Kidney tubule cell (primary cell): ENCODE measurements around the gene MYCN.
A peak's percentile ranks its signal among the peaks of the same experiment; 100 is the strongest.
"Not testable (repeated sequence)": the region's sequence is repeated elsewhere in the genome, so short reads cannot be mapped to it uniquely, and the experiment has no call there.

Experiments used
- DNase-seq: peaks from one replicate; pipeline ENCODE4 v3.0.0-alpha.2; 2018; ENCODE audit warnings: low spot score

MYCN gene

DNA sequence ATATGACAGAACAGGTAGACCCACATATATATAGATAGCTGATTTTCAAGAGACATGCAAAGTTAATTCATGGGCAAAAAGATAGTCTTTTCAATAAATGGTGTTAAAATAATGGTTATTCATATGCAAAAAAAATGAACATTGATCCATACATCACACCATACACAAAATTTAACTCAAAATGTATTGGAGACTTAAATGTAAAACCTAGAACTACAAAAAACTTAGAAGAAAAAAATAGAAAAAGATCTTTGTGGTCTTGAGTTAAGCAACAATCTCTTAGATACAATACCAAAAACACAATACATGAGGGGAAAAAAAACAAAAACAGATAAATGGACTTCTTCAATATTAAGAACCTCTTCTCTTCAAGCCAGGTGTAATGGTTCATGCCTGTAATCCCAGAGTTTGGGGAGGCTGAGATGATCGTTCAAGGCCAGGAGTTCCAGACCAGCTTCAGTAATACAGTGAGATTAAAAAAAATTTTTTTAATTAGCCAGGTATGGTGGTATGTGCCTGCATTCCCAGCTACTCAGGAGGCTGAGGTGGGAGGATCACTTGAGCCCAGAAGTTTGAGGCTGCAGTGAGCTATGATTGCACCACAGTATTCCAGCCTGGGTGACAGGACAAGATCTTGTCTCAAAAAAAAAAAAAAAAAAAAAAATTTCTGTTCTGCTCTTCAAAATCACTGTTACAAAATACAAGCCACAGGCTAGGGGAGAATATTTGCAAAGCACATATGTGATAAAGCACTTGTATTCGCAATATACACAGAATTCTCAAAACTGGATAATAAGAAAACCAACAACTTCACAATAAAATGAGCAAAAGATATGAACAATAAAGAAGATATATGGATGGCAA lies 32.7 kb upstream of the MYCN start:
- DNase-seq, result no peak

DNA sequence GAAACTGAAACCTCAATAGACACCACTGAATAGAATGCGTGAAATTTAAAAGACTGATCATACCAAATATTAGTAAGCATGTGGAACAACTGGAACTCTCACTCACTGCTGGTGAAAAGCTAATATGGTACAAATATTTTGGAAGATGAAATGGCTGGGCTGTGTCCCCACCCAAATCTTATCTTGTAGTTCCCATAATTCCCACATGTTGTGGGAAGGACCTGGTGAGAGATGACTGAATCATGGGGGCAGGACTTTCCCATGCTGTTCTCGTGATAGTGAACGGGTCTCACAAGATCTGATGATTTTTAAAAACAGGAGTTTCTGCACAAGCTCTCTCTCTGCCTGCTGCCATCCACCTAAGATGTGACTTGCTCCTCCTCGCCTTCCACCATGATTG lies 32.0 kb upstream of the MYCN start:
- DNase-seq, result no peak

DNA sequence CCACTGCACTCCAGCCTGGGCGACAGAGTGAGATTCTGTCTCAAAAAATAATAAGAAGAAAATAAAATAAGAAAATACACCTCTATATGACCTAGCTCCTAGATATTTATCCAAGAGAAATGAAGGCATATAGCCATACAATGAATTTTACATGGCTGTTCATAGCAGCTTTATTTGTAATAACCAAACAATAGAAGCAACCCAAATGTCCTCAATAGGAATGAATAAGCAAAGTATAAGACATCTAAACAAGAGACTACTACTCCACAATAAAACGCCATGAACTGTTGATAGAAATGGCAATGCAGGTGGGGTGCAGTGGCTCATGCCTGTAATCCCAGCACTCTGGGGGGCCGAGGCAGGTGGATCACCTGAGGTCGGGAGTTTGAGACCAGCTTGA lies 31.2 kb upstream of the MYCN start:
- no peak for DNase-seq

DNA sequence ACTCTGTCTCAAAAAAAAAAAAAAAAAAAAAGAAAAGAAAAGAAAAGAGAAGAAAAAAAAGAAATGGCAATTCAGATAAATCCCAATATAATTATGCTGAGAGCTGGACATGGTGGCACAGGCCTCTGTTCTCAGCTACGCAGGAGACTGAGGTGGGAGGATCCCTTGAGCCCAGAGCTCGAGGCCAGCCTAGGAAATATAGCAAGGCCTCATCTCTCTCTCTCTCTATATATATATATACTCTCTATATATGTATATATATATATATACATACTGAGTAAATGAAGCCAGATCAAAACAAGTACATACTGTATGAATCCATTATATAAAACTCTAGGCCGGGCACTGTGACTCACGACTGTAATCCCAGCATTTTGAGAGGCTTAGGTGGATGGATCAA lies 30.6 kb upstream of the MYCN start:
- DNase-seq, result no peak

DNA sequence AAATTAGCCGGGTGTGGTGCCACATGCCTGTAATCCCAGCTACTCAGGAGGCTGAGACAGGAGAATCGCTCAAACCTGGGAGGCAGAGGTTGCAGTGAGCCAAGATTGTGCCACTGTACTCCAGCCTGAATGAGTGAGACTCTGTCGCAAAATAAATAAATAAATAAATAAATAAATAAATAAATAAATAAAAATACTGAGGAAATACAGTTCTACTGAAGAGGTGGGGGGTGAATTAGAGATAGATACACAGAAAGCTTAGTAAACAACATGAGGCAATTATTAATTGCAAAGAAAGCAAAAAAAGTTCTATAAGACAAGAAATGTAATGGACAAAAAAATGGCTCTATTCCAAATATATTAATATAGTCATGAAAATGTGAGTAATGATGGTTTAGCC lies 29.1 kb upstream of the MYCN start:
- not testable (repeated sequence) for DNase-seq

DNA sequence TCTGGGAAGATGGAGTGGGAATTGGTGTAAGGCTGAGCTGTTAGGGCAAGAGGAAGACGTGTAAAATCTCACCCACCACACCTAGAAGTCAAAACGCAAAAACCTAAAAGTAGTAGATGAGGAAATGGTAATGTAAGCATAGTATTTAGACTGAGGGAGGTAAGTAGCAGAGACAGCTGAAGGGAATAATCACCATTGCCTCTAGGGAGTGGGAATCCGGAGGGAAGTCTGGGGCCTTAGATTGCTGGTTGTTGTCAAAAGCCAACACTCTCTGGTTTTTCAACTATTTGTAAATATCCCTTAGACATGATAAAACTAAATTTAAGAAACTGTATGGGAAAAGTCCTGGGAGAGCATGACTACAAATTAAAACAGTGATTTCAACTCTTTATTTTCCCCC lies 28.7 kb upstream of the MYCN start:
- DNase-seq, result no peak

DNA sequence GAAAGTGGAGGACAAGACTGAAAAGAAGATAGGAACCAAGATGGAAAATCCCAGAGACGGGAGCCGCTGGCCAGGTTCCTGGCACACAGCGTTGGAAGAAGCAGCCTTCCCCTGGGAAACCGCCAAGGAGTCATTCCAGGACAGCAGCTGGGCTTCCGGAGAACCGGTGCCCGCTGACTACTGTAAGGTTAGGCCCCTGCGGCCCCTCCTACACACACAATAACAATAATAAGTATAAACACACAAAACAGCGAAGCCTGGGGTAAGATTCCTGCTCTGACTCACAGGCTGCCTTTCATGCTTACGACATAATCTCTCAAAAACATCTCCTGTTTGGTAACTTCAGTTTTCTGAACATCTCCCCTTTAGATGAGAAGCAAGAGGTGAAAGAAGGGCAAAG lies 28.1 kb upstream of the MYCN start:
- peak; percentile 54 for DNase-seq

DNA sequence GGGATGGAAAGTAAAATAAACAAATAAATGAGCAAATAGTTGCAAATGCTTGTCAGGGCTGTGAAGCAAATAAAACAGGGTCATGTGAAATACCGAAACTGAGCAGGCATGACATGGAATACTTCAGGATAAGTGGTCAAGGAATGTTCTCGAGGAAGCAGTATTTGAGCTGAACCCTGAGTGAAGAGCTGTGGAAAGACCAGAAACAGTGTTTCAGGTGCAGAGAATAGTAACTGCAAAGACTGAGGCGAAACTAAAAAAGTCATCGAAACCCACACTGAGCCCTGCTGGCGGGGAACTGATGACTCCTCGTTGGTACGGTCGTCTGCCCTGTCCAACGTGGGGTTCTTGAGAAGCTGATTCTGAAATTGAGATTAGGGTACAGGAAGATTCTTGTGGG lies 27.2 kb upstream of the MYCN start:
- peak; percentile 12 for DNase-seq

DNA sequence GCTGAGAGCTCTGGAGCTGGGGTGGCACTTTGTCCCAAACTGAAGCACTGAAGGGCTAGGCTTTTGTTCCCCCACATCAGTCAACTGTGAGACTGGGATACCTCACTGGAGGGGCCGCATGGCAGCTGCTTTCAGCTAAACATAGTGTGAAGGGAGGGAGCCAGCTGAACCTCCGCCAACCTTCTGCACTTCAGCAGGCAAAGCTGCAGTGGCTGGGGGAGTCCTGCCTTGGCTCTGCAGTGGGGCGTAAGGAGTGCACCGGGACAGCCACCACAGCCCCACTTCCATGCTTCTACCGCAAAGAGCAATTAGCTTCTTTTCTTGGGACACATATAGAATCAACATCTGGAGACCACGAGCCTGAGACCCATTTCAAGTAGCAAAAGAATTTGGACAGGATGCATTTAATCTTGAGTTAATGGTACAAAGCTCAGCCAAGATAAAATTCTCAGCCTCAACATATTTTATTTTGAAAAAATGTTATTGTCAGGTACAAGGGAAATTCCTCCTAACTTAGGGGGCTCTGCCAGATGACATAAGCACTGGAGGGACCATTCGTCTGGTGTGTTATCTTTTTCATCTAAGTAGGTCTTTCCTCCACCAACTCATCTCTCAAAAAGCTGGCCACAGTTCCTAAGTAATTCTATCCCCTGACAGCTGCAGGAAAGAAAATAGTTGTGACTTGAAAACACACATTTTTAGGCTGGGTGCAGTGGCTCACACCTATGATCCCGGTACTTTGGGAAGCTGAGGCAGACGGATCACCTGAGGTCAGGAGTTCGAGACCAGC lies 25.6 kb upstream of the MYCN start:
- DNase-seq, result no peak

DNA sequence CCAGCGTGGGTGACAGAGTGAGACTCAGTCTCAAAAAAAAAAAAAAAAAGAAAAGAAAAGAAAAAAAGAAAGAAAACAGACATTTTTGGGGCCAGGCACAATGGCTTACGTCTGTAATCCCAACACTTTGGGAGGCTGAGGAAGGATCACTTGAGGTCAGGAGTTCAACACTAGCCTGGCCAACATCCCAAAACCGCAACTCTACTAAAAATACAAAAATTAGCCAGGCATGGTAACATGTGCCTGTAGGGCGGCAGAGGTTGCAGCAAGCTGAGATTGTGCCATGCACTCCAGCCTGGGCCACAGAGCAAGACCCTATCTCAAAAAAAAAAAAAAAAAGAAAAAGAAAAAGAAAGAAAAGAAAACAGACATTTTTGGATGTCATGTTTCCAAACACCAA lies 24.8 kb upstream of the MYCN start:
- DNase-seq, result peak; percentile 9

DNA sequence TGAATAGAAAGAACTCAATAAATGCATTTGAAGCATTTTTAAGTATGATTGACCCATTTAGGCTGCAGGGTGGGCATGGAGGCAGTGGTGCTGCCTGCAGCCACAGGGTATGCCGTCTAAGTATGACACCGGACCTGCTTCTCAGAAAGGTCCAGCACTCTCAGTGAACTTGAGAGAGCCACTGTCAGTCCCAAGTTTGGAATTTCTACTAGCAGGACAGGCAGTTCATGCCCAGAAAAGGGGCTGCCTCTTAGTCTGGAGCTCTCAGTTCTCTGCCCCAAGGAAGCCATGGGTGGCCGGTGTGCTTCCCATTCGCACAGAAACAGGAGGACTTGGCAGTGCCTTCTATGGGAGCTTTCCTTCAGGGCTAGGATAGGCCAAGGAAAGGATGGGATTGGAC lies 24.0 kb upstream of the MYCN start:
- DNase-seq, result no peak

DNA sequence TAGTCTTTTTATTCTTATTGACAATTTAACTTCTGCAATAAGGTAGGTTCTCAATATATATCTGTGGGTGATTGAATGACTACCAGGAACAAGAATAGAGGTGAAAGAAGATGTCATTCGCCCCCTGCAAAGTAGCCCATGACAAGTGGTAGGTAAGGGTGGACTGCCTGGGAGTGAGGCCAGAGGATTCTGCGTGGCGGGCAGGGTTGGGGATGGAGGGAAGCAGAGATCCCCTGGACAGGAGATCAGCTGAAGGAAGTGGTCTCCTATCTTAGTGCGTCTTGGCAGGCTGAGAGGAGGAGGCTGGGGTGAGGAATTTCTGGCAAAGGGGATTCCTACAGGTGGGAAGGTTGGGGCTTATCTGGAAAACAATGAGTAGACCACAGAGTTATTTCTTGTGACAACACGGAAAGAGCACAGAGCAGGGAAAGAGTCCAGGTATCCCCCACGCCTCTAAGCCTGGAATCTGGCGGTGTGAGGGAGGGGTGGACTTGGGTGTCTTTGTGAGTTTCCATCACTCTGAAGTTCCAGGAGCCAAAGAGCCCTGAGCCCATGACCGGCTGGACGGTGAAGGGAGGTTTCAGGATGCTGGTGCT lies 21.5 kb upstream of the MYCN start:
- DNase-seq, result no peak

DNA sequence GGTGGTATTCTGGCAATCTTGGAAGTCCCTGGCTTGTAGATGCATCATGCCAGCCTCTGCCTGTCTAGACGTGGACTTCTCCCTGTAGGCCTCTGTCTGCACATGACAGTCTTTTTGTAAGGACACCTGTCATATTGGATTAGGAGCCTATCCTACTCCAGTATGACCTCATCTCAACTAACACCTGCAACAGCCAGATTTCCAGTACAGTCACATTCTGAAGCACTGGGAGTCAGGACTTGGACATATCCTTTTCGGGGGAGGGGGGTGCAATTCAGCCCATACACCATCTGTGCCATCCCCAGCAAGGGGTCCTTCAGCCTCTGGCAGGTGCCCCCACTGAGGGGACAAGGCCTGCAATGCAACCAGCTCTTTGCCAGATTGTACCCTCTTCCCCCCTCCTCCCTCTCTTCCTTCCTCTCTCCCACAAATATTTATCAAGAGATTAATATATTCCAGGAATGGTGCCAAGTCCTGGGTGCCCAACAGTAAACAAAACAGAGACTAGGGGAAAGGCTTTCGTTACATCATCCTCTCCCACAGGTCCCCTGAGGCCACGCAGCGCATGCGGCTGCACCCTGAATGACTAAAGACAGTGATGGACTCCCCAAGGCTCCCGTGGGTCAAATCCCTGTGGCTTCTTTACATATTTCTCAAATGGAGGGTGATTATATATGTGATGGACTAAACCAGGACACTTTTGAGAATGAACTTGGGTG lies 20.5 kb upstream of the MYCN start:
- no peak for DNase-seq

DNA sequence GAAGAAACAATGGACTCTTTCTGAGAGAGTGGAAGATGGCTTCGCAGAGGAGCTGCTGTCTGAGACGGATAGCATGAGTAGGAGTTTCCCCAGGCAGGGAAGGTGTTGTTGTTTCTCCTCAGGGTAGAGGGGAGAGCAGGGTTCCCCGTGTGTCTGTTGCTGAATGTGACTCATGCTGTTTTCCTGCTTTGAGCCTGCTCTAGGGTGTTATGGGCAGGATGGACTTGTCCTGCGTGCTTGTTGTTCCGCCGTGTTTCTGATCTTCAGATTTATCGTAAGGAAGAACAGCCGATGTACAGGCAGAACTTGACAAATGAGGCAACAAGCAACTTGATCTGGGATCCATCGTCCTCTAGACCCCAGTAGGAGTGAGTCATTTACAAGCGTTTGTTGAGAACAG lies 19.7 kb upstream of the MYCN start:
- DNase-seq, result no peak

DNA sequence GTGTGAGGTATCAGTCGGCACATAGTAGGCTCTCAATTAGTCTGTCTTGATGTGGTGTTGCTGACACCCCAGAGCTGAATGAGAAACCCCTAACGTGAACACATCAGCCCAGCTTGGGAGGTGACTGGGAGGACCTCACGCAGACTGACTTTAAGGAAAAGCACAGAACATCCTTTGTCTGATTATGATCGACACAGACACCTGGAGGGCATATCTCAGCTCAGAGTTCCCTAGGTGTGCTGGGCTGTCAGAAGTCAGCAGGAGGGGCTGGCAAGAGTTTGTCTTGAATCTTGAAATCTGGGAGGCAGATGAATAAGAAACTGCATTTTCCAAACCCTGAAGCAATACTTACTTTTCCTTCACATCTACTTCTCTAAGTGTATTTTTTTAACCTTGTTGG lies 16.8 kb upstream of the MYCN start:
- no peak for DNase-seq

DNA sequence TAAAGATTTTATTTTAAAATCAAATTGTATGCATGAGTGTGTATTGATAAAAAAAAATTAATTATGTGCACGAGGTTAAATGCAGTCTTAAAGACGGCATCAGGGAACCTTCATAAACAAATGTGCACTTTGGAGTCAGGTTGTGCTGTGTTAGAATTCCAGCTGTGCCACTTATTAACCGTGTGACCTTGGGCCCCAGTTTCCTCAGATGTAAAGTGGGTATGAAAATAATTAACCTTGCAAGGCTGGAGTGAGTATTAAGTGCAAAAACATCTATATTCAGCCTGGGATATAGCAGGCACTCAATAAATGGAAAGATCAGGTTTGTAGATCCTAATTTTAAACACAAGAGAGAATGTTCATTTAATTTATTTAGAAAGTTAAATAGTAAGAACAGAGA lies 14.5 kb upstream of the MYCN start:
- no peak for DNase-seq

DNA sequence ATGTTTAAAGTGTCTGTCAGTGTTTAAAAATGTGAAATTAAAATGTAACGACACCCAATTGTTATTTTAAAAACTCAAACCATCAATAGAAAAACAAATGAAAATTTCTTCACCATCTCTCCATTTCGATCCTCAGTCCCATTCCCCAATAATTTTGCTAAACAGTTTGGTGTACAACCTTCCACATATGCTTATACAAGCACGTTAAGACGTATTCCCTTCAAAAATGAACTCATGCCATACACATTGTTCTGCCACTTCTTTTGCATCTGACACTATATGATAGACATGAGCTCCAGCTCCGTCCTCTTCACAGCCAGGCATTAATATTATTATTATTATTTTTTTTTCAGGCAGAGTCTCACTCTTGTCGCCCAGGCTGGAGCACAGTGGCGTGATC lies 14.1 kb upstream of the MYCN start:
- no peak for DNase-seq

DNA sequence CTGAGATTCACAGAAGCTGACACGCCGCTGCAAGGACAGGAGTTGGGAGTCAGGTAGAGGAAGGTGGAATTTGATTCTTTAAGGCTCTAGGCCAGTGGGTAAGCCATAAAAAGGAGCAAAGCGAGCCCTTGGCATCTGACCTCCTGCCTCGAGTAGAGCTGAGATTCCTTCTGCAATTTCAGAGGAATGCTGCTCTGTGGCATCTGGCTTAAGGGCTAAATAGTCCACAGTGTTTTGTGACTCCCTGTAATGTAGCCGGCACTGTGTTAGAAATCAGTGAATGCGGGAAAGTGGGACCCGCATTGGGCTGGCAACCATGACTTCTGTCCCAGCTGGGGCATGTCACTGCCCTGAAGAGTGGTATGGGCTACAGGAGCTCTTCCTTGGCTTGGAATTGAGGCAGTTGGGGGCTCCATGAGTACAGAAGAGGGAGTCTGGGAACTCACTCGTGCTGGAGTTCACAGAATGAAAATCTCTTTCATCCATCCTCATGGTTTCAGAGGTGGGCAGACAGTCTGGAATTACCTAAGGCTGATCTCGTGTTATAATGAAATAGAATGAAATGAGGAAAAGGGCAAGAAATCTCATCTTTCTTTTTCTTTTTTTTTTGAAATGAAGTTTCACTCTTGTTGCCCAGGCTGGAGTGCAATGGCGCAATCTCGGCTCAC lies 12.7 kb upstream of the MYCN start:
- no peak for DNase-seq

DNA sequence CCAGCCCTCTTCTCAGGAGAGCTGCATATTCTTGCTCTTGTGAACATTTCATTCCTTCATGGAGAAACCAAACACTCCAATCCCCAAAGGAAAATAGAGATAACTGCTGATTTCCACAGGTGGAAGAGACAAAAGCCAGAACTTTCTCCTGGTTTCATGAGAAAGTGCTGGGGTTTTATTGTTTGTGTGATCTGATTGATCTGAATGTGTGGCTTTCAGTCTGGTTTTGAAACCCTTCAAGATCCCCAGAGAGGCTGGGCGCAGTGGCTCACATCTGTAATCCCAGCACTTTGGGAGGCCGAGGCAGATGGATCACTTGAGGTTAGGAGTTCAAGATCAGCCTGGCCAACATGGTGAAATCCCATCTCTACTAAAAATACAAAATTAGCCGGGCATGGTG lies 11.3 kb upstream of the MYCN start:
- DNase-seq, result not testable (repeated sequence)

DNA sequence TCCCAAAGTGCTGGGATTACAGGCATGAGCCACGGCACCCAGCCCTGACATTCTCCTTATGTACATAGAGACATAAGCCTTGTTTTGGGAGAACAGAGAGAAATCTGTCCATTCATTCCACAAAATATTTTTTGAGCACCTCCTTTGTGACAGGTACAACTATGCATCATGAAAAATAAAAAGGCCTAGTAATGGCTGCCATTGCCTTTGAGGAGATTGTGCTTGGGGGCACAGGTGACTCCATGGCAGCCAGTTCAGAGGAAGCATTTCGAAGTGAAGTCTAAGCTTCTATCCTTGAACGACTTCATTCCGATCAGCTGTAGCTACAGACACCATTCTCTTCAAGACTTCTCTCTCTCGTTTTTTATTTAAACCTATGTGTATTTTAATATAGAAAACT lies 10.5 kb upstream of the MYCN start:
- DNase-seq, result no peak

DNA sequence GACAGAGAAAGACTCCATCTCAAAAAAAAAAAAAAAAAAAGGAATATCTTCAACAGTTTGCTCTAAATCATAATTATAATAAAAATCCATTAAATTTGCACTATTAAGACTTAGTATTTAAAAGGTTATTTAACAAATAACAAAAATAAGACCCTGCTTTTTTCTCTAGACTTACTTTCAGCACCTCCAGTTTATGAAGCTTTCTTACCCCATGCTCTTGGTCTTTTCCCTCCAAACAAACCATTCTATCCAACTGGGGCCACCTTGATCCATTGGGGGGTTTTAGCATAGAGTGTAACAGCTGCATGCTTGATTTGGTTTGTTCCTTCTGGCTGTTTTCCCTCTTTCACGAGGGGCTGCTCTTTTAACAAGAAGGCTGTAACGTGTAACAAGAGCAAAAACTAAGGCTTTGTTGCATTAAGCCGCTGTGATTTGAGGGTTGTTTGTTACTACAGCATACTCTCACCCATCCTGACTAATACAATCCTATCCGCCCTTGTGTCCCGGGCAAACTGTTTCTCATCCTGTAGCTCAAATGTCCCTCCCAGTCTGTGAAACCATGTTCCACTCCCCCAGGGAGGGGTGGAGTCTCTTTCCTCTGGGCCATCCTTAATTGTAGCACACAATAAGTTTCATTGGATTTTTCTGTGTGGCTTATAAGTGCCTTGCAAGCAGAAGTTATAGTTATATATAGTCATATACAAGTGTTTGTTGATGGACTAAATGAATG lies 9.6 kb upstream of the MYCN start:
- DNase-seq, result no peak
